Gastrocnemius medialis (tissue), 4 donors: ENCODE data around the gene TSHZ1. TPM values are rescaled to one million over a fixed set of nuclear protein-coding genes. Genes with fewer than 3 reads are reported as not detected.

Experiments used
- ATAC-seq, 2 donors: fragments of 150-250 bp; one replicate each; pipeline ENCODE4 v1.9.1; 2016
- DNase-seq, 2 donors: peaks; one replicate each; pipeline ENCODE4 v3.0.0-alpha.2; 2019
- H3K27ac ChIP-seq, 4 donors: fragments of 200-600 bp; sonication (generic); 1 replicate in 1 of 4; 2 replicates in 3 of 4; pipeline ENCODE4 v1.5.1; 2016 to 2018; ENCODE audit warnings: mild to moderate bottlenecking in 2 of 4, moderate library complexity in 1 of 4
- H3K27me3 ChIP-seq, 3 donors: fragments of 200-600 bp; sonication (generic) in 2 of 3; 1 replicate in 1 of 3; 2 replicates in 2 of 3; pipeline versions ENCODE4 v1.5.1 to v1.6.0; 2016 to 2019; ENCODE audit warnings: mild to moderate bottlenecking in 1 of 3, moderate library complexity in 1 of 3
- H3K36me3 ChIP-seq, 2 donors: fragments of 200-600 bp; sonication (generic) in 1 of 2; one replicate each; pipeline ENCODE4 v1.5.1; 2017 to 2018
- H3K4me1 ChIP-seq, 2 donors: fragments of 200-600 bp; sonication (generic) in 1 of 2; one replicate each; pipeline ENCODE4 v1.5.1; 2016 to 2017; ENCODE audit warnings: mild to moderate bottlenecking in 2 of 2
- H3K4me3 ChIP-seq, 4 donors: fragments of 200-600 bp; sonication (generic) in 3 of 4; 1 replicate in 1 of 4; 2 replicates in 3 of 4; pipeline ENCODE4 v1.5.1; 2016 to 2019; ENCODE audit warnings: mild to moderate bottlenecking in 2 of 4
- H3K9me3 ChIP-seq, 3 donors: fragments of 200-600 bp; sonication (generic) in 2 of 3; 1 replicate in 1 of 3; 2 replicates in 2 of 3; pipeline ENCODE4 v1.5.1; 2016 to 2019
- POLR2A ChIP-seq, 2 donors: fragments of 450-650 bp; IDR thresholded peaks; one replicate each; pipeline ENCODE4 v1.6.1; 2017; ENCODE audit warnings: antibody characterized with exemption in 2 of 2, mild to moderate bottlenecking in 2 of 2, moderate library complexity in 2 of 2
- in situ Hi-C, 4 donors: fragments of 200-750 bp; cut with MboI; loops; one replicate each; pipeline versions ENCODE4 v1.15.0 to v1.8.0; 2017; ENCODE audit warnings: low sequenced_read_pairs in 4 of 4
- intact Hi-C: fragments of 100-400 bp; cut with DNase I; formaldehyde crosslinking; loops from one replicate; pipeline ENCODE4 v1.15.1; 2023; ENCODE audit warnings: low total_unique reads
- total RNA-seq, 4 donors: library from RNA; depleted of rRNA; stranded (reverse); fragments of >200 nt; gene quantifications; one replicate each; pipeline versions ENCODE4 v1.1.0 to v1.2.3, GENCODE V29; 2016
- TF ChIP-seq, protein P1 (sequence below), 5 experiments: fragments of 450-650 bp in 3 of 5; fragments of 200-600 bp in 2 of 5; sonication (generic) in 2 of 5; IDR thresholded peaks in 4 of 5; conservative IDR thresholded peaks in 1 of 5; 1 replicate in 4 of 5; 2 replicates in 1 of 5; pipeline ENCODE4 v1.5.1; 2016 to 2019; ENCODE audit warnings: antibody characterized with exemption in 5 of 5, mild to moderate bottlenecking in 3 of 5, moderate library complexity in 3 of 5

Gene TSHZ1
- total RNA-seq, 4 donors from 2014 or later = 5.9 to 7.9 (median 7.6) TPM

GRCh38 chr18:75176849-75177248, 33.7 kb upstream of the TSHZ1 start:
- ATAC-seq (no peak), DNase-seq (no peak)
- Histone ChIP-seq H3K4me1 (no peaks in the 10 kb centered on the region), H3K9me3 (no peaks in the 10 kb centered on the region), H3K27ac (no peak overlapping the region), H3K4me3 (no peak overlapping the region), H3K36me3 (no peaks in the 10 kb centered on the region), H3K27me3 (no peaks in the 10 kb centered on the region)
- in situ Hi-C loops = no loop called here
- intact Hi-C loops = no loop called here
- TF ChIP-seq, protein P1, sequence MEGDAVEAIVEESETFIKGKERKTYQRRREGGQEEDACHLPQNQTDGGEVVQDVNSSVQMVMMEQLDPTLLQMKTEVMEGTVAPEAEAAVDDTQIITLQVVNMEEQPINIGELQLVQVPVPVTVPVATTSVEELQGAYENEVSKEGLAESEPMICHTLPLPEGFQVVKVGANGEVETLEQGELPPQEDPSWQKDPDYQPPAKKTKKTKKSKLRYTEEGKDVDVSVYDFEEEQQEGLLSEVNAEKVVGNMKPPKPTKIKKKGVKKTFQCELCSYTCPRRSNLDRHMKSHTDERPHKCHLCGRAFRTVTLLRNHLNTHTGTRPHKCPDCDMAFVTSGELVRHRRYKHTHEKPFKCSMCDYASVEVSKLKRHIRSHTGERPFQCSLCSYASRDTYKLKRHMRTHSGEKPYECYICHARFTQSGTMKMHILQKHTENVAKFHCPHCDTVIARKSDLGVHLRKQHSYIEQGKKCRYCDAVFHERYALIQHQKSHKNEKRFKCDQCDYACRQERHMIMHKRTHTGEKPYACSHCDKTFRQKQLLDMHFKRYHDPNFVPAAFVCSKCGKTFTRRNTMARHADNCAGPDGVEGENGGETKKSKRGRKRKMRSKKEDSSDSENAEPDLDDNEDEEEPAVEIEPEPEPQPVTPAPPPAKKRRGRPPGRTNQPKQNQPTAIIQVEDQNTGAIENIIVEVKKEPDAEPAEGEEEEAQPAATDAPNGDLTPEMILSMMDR (IDR thresholded peaks at IDR 0.05 in 4 of 5, conservative IDR thresholded peaks at IDR 0.05 in 1 of 5) = no peak
- TF ChIP-seq POLR2A (IDR thresholded peaks at IDR 0.05) = no peak

GRCh38 chr18:75178376-75178775, 32.2 kb upstream of the TSHZ1 start:
- H3K36me3 ChIP-seq = no peaks in the 10 kb centered on the region
- intact Hi-C loops = no loop called here
- H3K4me3 ChIP-seq = no peak overlapping the region
- H3K9me3 ChIP-seq = no peaks in the 10 kb centered on the region
- no peaks in the 10 kb centered on the region for H3K27me3 ChIP-seq
- no peak overlapping the region for H3K27ac ChIP-seq
- no peak for ATAC-seq
- TF ChIP-seq, protein P1 (IDR thresholded peaks at IDR 0.05 in 4 of 5, conservative IDR thresholded peaks at IDR 0.05 in 1 of 5) = no peak
- TF ChIP-seq POLR2A (IDR thresholded peaks at IDR 0.05) = no peak
- in situ Hi-C loops = no loop called here
- no peaks in the 10 kb centered on the region for H3K4me1 ChIP-seq
- no peak for DNase-seq

DNA sequence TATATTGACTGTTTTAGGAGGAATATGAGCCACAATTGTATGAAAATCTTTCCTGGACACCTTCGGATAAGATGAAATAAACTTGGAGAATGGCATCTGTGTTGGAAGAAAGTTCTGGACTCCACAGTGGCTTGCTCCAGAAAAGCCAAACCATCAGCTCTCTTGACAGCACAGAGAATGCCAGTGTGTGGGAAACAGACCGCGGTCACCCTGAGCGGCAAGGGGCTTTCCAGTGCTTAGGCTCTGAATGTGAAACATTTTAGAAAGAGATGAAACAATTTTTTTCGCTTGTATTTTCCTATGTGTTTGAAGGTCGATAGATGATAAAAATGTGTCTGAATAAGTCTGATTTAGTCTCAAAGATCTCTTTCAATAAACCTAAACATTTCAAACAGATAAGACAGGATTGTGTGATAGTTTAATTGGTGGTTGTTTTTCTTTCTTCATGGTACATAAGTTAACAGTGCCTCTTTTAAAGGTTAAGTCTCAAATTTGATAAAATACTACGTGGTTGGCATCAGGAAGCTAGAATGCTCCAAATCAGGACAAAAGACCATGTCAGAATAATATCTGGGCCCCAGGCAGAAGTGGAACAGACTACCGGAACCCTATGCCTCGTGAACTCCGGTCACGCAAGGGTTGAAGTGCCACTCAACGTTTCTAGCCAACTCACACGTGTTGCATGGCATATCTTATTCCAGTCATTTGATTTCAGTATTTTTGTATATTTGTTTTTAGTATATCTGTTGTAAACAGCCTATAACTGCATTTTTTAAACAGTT, 30.6 kb upstream of the TSHZ1 start:
- no peak overlapping the region for H3K27ac ChIP-seq
- no peaks in the 10 kb centered on the region for H3K9me3 ChIP-seq
- H3K27me3 ChIP-seq = no peaks in the 10 kb centered on the region
- no peaks in the 10 kb centered on the region for H3K4me1 ChIP-seq
- H3K4me3 ChIP-seq = no peak overlapping the region
- no peaks in the 10 kb centered on the region for H3K36me3 ChIP-seq
- in situ Hi-C loops = no loop called here
- TF ChIP-seq, protein P1 (IDR thresholded peaks at IDR 0.05 in 4 of 5, conservative IDR thresholded peaks at IDR 0.05 in 1 of 5) = no peak
- no peak for TF ChIP-seq POLR2A (IDR thresholded peaks at IDR 0.05)
- intact Hi-C loops = no loop called here
- no peak for DNase-seq
- ATAC-seq = no peak

- DNase-seq = no peak
- ATAC-seq = no peak
- TF ChIP-seq, protein P1 (IDR thresholded peaks at IDR 0.05 in 4 of 5, conservative IDR thresholded peaks at IDR 0.05 in 1 of 5) = no peak
- no peak for TF ChIP-seq POLR2A (IDR thresholded peaks at IDR 0.05)
- Histone ChIP-seq H3K4me1 (no peaks in the 10 kb centered on the region), H3K9me3 (no peaks in the 10 kb centered on the region), H3K27me3 (no peaks in the 10 kb centered on the region), H3K27ac (no peak overlapping the region), H3K4me3 (no peak overlapping the region), H3K36me3 (no peaks in the 10 kb centered on the region)
- in situ Hi-C loops (no loop called here), intact Hi-C loops (no loop called here)
These were observed 27.1 kb upstream of the TSHZ1 start for GRCh38 chr18:75183524-75183923.
